Loucy (cell line): Measurements from ENCODE around the gene CABP4.
A peak's percentile ranks its signal among the peaks of the same experiment; 100 is the strongest.

Experiments used
- H2AFZ ChIP-seq: fragments of 200-600 bp; sonication (generic); 2 replicates; pipeline ENCODE4 v1.6.0; 2016; ENCODE audit warnings: antibody characterized with exemption, mild to moderate bottlenecking, low read length, moderate library complexity
- H3F3A ChIP-seq: fragments of 200-600 bp; 2 replicates; pipeline ENCODE4 v1.6.0; 2016; ENCODE audit warnings: antibody characterized with exemption, low read depth, mild to moderate bottlenecking
- H3K27me3 ChIP-seq: fragments of 200-600 bp; sonication (generic); 2 replicates; pipeline ENCODE4 v1.6.1; 2014; ENCODE audit warnings: low read length, mild to moderate bottlenecking; ENCODE audit not compliant: insufficient read depth, poor library complexity, severe bottlenecking
- H3K36me3 ChIP-seq: fragments of 200-600 bp; sonication (generic); 2 replicates; pipeline ENCODE4 v1.6.1; 2016; ENCODE audit warnings: low read length; ENCODE audit not compliant: insufficient read depth
- H3K4me1 ChIP-seq: fragments of 200-600 bp; sonication (generic); 2 replicates; pipeline ENCODE4 v1.5.1; 2014; ENCODE audit warnings: low read length, mild to moderate bottlenecking; ENCODE audit not compliant: insufficient read depth, poor library complexity, severe bottlenecking
- H3K4me2 ChIP-seq: fragments of 200-600 bp; sonication (generic); 2 replicates; pipeline ENCODE4 v1.6.0; 2014; ENCODE audit warnings: antibody characterized with exemption, low read length, low read depth, mild to moderate bottlenecking; ENCODE audit not compliant: poor library complexity, severe bottlenecking
- H3K4me3 ChIP-seq: fragments of 200-600 bp; sonication (generic); 2 replicates; pipeline ENCODE4 v1.5.1; 2014; ENCODE audit warnings: low read length, mild to moderate bottlenecking, mixed read lengths; ENCODE audit not compliant: poor library complexity, severe bottlenecking
- H3K79me2 ChIP-seq: fragments of 200-600 bp; sonication (generic); 2 replicates; pipeline ENCODE4 v1.6.1; 2014; ENCODE audit warnings: low read length; ENCODE audit not compliant: insufficient read depth
- H3K9ac ChIP-seq: fragments of 200-600 bp; sonication (generic); 2 replicates; pipeline ENCODE4 v1.6.0; 2014; ENCODE audit warnings: mild to moderate bottlenecking, low read depth, low read length, moderate library complexity; ENCODE audit not compliant: poor library complexity, severe bottlenecking
- H3K9me2 ChIP-seq: fragments of 200-600 bp; sonication (generic); replicated peaks from 2 replicates; pipeline ENCODE4 v1.6.1; 2016; ENCODE audit warnings: low read depth, low read length, mixed read lengths
- H3K9me3 ChIP-seq: fragments of 200-600 bp; sonication (generic); 2 replicates; pipeline ENCODE4 v1.6.1; 2014; ENCODE audit warnings: mild to moderate bottlenecking, antibody characterized with exemption, low read length, low read depth; ENCODE audit not compliant: insufficient read depth
- H4K20me1 ChIP-seq: fragments of 200-600 bp; sonication (generic); 2 replicates; pipeline ENCODE4 v1.6.0; 2014; ENCODE audit warnings: antibody characterized with exemption, low read length, mild to moderate bottlenecking; ENCODE audit not compliant: insufficient read depth, poor library complexity, severe bottlenecking
- CTCF ChIP-seq: fragments of 200-600 bp; sonication (generic); conservative IDR thresholded peaks from 2 replicates; pipeline ENCODE4 v1.5.1; 2014; ENCODE audit warnings: mild to moderate bottlenecking, antibody characterized with exemption, low read length
- EZH2phosphoT487 ChIP-seq: fragments of 200-600 bp; IDR thresholded peaks from 2 replicates; pipeline ENCODE4 v1.6.1; 2018; ENCODE audit warnings: antibody characterized with exemption, mild to moderate bottlenecking, moderate library complexity, borderline replicate concordance

The CABP4 gene

DNA sequence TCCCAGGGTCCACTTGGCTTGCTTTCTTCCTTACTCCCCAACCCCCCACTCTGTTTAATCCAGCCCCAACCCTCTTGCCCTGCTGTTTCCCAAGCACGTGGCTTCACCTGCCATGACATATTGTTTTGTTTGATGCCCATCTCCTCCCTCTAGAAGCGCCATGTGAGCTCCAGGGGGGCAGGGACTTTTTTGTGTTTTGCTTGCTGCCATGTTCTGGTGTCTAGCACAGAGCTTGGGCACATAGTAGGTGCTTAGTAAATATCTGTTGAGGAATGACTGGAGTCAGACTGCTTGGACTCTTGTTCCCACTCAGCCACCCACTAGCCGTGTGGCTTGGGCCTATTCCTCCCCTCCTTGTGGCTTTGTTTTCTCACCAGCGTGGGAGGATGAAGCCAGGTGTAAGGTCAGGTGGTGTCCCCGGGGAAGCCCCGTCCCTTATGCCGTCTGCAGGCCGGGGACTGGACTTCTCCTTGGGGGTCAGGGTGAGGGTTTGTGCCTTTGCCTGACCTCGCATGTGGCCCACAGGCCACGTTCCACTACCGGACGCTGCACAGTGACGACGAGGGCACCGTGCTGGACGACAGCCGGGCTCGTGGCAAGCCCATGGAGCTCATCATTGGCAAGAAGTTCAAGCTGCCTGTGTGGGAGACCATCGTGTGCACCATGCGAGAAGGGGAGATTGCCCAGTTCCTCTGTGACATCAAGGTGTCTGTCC is 31.5 kb downstream of the CABP4 start:
- Histone ChIP-seq H3K9ac (no peak overlapping the region), H4K20me1 (peaks cover 14% of the 10 kb centered on the region), H3K9me3 (no peaks in the 10 kb centered on the region), H3K4me2 (peak overlapping the region; percentile 70), H3K4me3 (peak overlapping the region; percentile 50), H3K79me2 (peaks cover 42% of the 10 kb centered on the region), H3K4me1 (peaks cover 30% of the 10 kb centered on the region), H3K36me3 (peaks cover 31% of the 10 kb centered on the region; the same call in 1 of the 2 replicates), H3F3A (no peaks in the 10 kb centered on the region), H3K9me2 (no peaks in the 10 kb centered on the region), H2AFZ (no peak overlapping the region), H3K27me3 (no peaks in the 10 kb centered on the region)
- TF ChIP-seq CTCF (no peak), EZH2phosphoT487 (no peak)

- H3K4me3 ChIP-seq = no peak overlapping the region
- peaks cover 21% of the 10 kb centered on the region for H3K4me1 ChIP-seq
- H3K36me3 ChIP-seq = peaks cover 38% of the 10 kb centered on the region; the same call in 1 of the 2 replicates
- no peaks in the 10 kb centered on the region for H3F3A ChIP-seq
- no peaks in the 10 kb centered on the region for H3K27me3 ChIP-seq
- H3K79me2 ChIP-seq = peaks cover 31% of the 10 kb centered on the region
- H3K4me2 ChIP-seq = no peak overlapping the region
- H2AFZ ChIP-seq = no peak overlapping the region
- H3K9me3 ChIP-seq = no peaks in the 10 kb centered on the region
- H4K20me1 ChIP-seq = peaks cover 10% of the 10 kb centered on the region
- H3K9ac ChIP-seq = no peak overlapping the region
- H3K9me2 ChIP-seq = no peaks in the 10 kb centered on the region
- TF ChIP-seq EZH2phosphoT487 (no peak), CTCF (no peak)
These were observed 34.2 kb downstream of the CABP4 start for GRCh38 chr11:67489203-67489884.

DNA sequence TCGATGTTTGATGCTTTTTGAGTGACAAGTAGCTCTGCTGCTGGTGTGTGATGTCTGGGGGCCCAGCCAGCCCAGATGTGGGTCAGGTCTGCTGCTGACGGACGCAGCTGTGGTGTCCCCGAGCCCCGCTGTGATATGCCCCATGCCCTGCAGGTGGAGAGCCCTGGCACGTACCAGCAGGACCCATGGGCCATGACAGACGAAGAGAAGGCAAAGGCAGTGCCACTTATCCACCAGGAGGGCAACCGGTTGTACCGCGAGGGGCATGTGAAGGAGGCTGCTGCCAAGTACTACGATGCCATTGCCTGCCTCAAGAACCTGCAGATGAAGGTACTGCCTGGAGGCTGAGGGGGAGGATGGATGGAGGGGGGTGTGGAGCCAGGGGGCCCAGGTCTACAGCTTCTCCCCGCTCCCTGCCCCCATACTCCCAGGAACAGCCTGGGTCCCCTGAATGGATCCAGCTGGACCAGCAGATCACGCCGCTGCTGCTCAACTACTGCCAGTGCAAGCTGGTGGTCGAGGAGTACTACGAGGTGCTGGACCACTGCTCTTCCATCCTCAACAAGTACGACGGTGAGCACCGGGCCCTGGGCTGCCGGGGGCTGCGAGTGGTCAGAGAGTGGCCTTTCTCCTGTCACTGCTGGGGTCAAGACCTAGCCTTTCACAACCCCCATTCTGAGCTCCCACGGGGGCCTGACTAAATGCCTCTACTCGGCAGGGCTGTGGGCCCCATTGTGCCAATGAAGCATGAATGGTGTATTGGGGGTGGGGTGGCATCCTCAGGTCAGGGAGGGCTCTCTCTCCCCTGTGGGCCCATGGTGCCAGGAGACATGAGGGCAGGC is 35.0 kb downstream of the CABP4 start:
- peaks cover 13% of the 10 kb centered on the region for H3K4me1 ChIP-seq
- H4K20me1 ChIP-seq = peaks cover 10% of the 10 kb centered on the region
- no peak for TF ChIP-seq EZH2phosphoT487
- no peak for TF ChIP-seq CTCF
- no peak overlapping the region for H3K9ac ChIP-seq
- H3K4me2 ChIP-seq = no peak overlapping the region
- peaks cover 24% of the 10 kb centered on the region for H3K79me2 ChIP-seq
- no peak overlapping the region for H3K4me3 ChIP-seq
- no peak overlapping the region for H2AFZ ChIP-seq
- H3F3A ChIP-seq = no peaks in the 10 kb centered on the region
- H3K27me3 ChIP-seq = no peaks in the 10 kb centered on the region
- H3K9me2 ChIP-seq = no peaks in the 10 kb centered on the region
- H3K9me3 ChIP-seq = no peaks in the 10 kb centered on the region
- peaks cover 38% of the 10 kb centered on the region; the same call in 1 of the 2 replicates for H3K36me3 ChIP-seq
